Fibroblast of gingiva (primary cell): ENCODE results near the gene OR2F1.

Experiments
- DNase-seq: peaks from one replicate; pipeline ENCODE4 v3.0.0-alpha.2; 2011; ENCODE audit warnings: low read depth

OR2F1 gene

GRCh38 chr7:143954544-143954943 lies at the start of gene OR2F1:
Gene OR2F1, plus strand, starts transcription at chr7:143954844. Its CDS starts 5,127 bp downstream, at chr7:143959971.
- no peak for DNase-seq

- DNase-seq: no peak
Measured at GRCh38 chr7:143905509-143905908, 49.1 kb upstream of the OR2F1 start.

- no peak for DNase-seq
Measured at GRCh38 chr7:143906151-143906550, 48.5 kb upstream of the OR2F1 start.

- DNase-seq: no peak
Measured at GRCh38 chr7:143906895-143907294, 47.7 kb upstream of the OR2F1 start.

- no peak for DNase-seq
Measured at GRCh38 chr7:143908120-143908519, 46.5 kb upstream of the OR2F1 start.

- DNase-seq: peak; percentile 10
Measured at GRCh38 chr7:143909863-143910262, 44.8 kb upstream of the OR2F1 start.

GRCh38 chr7:143910473-143911248 lies 44.0 kb upstream of the OR2F1 start:
- no peak for DNase-seq

- DNase-seq: no peak
Measured at GRCh38 chr7:143913945-143914615, 40.6 kb upstream of the OR2F1 start.

GRCh38 chr7:143914938-143915652 lies 39.5 kb upstream of the OR2F1 start:
- DNase-seq: no peak

- DNase-seq: no peak
Measured at GRCh38 chr7:143924851-143925250, 29.8 kb upstream of the OR2F1 start.

- DNase-seq: no peak
Measured at GRCh38 chr7:143929224-143929920, 25.3 kb upstream of the OR2F1 start.

GRCh38 chr7:143931739-143932138 lies 22.9 kb upstream of the OR2F1 start:
- DNase-seq: peak; percentile 42

GRCh38 chr7:143934526-143935325 lies 19.9 kb upstream of the OR2F1 start, which contains the start of gene OR2F2:
Gene OR2F2, plus strand, starts transcription at chr7:143935233. Its CDS starts 0 bp downstream, at chr7:143935233.
- peak; percentile 70 for DNase-seq

GRCh38 chr7:143936087-143937009 lies 18.3 kb upstream of the OR2F1 start:
- peak; percentile 86 for DNase-seq

GRCh38 chr7:143938379-143939243 lies 16.0 kb upstream of the OR2F1 start:
- DNase-seq: no peak

- DNase-seq: no peak
Measured at GRCh38 chr7:143945423-143945822, 9.2 kb upstream of the OR2F1 start.

- DNase-seq: no peak
Measured at GRCh38 chr7:143947111-143947510, 7.5 kb upstream of the OR2F1 start.

- no peak for DNase-seq
Measured at GRCh38 chr7:143948733-143949132, 5.9 kb upstream of the OR2F1 start.

GRCh38 chr7:143953421-143953820 lies 1.2 kb upstream of the OR2F1 start:
- no peak for DNase-seq
